Kidney (tissue), 14 donors: ENCODE measurements around the gene ZDHHC23. TPM values are rescaled to one million over a fixed set of nuclear protein-coding genes. Genes with fewer than 3 reads are reported as not detected.

Experiments used
- DNase-seq, 5 donors: peaks; one replicate each; pipeline ENCODE4 v3.0.0-alpha.2; 2013 to 2020
- FAIRE-seq: peaks from 2 replicates; lab custom pipeline; 2012; peaks lifted over from hg19 to GRCh38; lab: Jason Lieb, UNC
- H3K27ac ChIP-seq, 2 donors: one replicate each; pipeline ENCODE4 v1.7.0; 2013; ENCODE audit warnings: low read depth in 2 of 2, low read length in 2 of 2, inconsistent platforms in 1 of 2
- H3K27me3 ChIP-seq: one replicate; pipeline ENCODE4 v1.7.1; 2013; ENCODE audit warnings: low read length, inconsistent platforms; ENCODE audit not compliant: control insufficient read depth, insufficient read depth
- H3K36me3 ChIP-seq, 3 donors: one replicate each; pipeline versions ENCODE4 v1.7.0 to v1.7.1; 2013; ENCODE audit warnings: low read length in 3 of 3, control low read depth in 1 of 3, inconsistent platforms in 1 of 3; ENCODE audit not compliant: insufficient read depth in 3 of 3, control insufficient read depth in 2 of 3
- H3K4me1 ChIP-seq, 3 donors: one replicate each; pipeline versions ENCODE4 v1.7.0 to v1.7.1; 2013; ENCODE audit warnings: low read length in 3 of 3, inconsistent platforms in 1 of 3, low read depth in 1 of 3; ENCODE audit not compliant: control insufficient read depth in 2 of 3, insufficient read depth in 2 of 3
- H3K4me3 ChIP-seq, 3 donors: one replicate each; pipeline versions ENCODE4 v1.7.0 to v1.8.1; 2013; ENCODE audit warnings: low read length in 3 of 3, control low read depth in 1 of 3, inconsistent platforms in 1 of 3
- H3K9ac ChIP-seq, 3 donors: one replicate each; pipeline versions ENCODE4 v1.7.0 to v1.7.1; 2013; ENCODE audit warnings: low read length in 3 of 3, control low read depth in 1 of 3, inconsistent platforms in 1 of 3
- H3K9me3 ChIP-seq, 3 donors: one replicate each; pipeline versions ENCODE4 v1.7.0 to v1.7.1; 2013; ENCODE audit warnings: low read length in 3 of 3, control low read depth in 1 of 3, inconsistent platforms in 1 of 3; ENCODE audit not compliant: control insufficient read depth in 2 of 3, insufficient read depth in 1 of 3
- CTCF ChIP-seq: IDR thresholded peaks from 3 replicates; pipeline ENCODE4 v1.5.1; 2012; ENCODE audit warnings: mild to moderate bottlenecking, moderate library complexity, borderline replicate concordance; ENCODE audit not compliant: insufficient read depth; ENCODE audit errors: extremely low read depth
- intact Hi-C: fragments of 100-400 bp; cut with DNase I; formaldehyde crosslinking; loops from one replicate; pipeline ENCODE4 v1.11.1; 2022
- polyA plus RNA-seq: library from polyadenylated mRNA; stranded (reverse); fragments of 350-450 nt; fragmentation: Illumina TruSeq; extraction: RNeasy Lipid Tissue Mini Kit (QIAGEN cat#74804); gene quantifications from one replicate; pipeline ENCODE4 v1.2.3, GENCODE V29; 2014; ENCODE audit warnings: low read depth, low replicate concordance; ENCODE audit not compliant: insufficient read depth
- total RNA-seq: library from RNA; stranded (reverse); fragmentation: NEBNext Ultra II Directional; extraction: Animal tissue kit (Norgen Biotek cat#: 25700); gene quantifications from one replicate; pipeline ENCODE4 v1.2.1, GENCODE V29; 2021
- donor health status: control.
- donor health status: control.
- donor health status: control.
- donor health status: control.
- donor health status: control.
- donor health status: DM: yes; HTN: yes; CAD: no.
- donor health status: Normal renal cell carcinoma (clear cell type).

Gene ZDHHC23
- total and polyA plus RNA-seq, 2 donors from 2014 or later, result 4.8 to 20.1 TPM

DNA sequence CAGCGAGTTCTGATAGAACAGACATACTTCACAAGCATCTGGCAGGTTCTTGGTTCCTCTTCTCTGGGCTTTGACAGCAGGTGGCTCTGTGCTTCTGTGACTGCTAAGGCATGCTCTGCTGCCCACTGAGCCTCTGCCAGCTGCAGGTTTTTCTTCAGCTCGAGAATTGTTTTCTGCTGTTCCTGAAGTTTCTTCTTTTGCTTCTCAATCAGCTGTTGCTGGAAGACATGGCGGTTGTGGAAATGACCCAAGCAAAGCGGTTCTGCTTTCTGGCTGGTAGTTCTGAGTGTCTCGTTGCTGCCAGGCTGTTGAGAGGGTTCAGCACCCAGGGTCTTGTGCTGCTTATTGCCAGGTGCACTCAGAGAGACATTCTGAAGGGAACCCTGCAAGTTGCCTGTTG lies 57.7 kb downstream of the ZDHHC23 start:
- Histone ChIP-seq H3K4me3 (no peak overlapping the region), H3K4me1 (no peaks in the 10 kb centered on the region), H3K36me3 (peaks cover 4 to 16% (median 10%) of the 10 kb centered on the region in 3 donors), H3K9me3 (peaks cover 0 to 6% (median 0%) of the 10 kb centered on the region in 3 donors), H3K27ac (no peak overlapping the region), H3K9ac (no peak overlapping the region), H3K27me3 (no peaks in the 10 kb centered on the region)
- intact Hi-C loops, result no loop called here
- DNase-seq (no peak), FAIRE-seq (no peak)
- no peak for TF ChIP-seq CTCF

GRCh38 chr3:114011059-114011797 lies 63.4 kb downstream of the ZDHHC23 start:
- H3K9ac ChIP-seq, result no peak overlapping the region
- H3K36me3 ChIP-seq, result peaks cover 2 to 5% (median 2%) of the 10 kb centered on the region in 3 donors
- H3K4me1 ChIP-seq, result no peaks in the 10 kb centered on the region
- no peaks in the 10 kb centered on the region for H3K9me3 ChIP-seq
- no peak overlapping the region for H3K4me3 ChIP-seq
- intact Hi-C loops, result no loop called here
- no peak for TF ChIP-seq CTCF
- H3K27me3 ChIP-seq, result no peaks in the 10 kb centered on the region
- DNase-seq (no peak), FAIRE-seq (no peak)
- no peak overlapping the region for H3K27ac ChIP-seq

Other genes starting within 250 kb of the ZDHHC23 start
- gene NAA50, start 201.8 kb upstream of the ZDHHC23 start, total RNA-seq, result 101 TPM
- 45.4 TPM for gene NAA50, start 201.8 kb upstream of the ZDHHC23 start, polyA plus RNA-seq
- gene ATP6V1A, start 201.0 kb upstream of the ZDHHC23 start, total RNA-seq, result 172 TPM
- gene ATP6V1A, start 201.0 kb upstream of the ZDHHC23 start, polyA plus RNA-seq, result 87.1 TPM
- 21.0 TPM for gene GRAMD1C, start 109.2 kb upstream of the ZDHHC23 start, total RNA-seq
- 21.0 TPM for gene GRAMD1C, start 109.2 kb upstream of the ZDHHC23 start, polyA plus RNA-seq
- 11.7 TPM for gene CCDC191, start 108.5 kb downstream of the ZDHHC23 start, total RNA-seq
- 3.7 TPM for gene CCDC191, start 108.5 kb downstream of the ZDHHC23 start, polyA plus RNA-seq
- gene QTRT2, start 108.7 kb downstream of the ZDHHC23 start, total RNA-seq, result 26.1 TPM
- gene QTRT2, start 108.7 kb downstream of the ZDHHC23 start, polyA plus RNA-seq, result 4.7 TPM
- gene DRD3, start 231.0 kb downstream of the ZDHHC23 start, total RNA-seq, result not detected
- gene DRD3, start 231.0 kb downstream of the ZDHHC23 start, polyA plus RNA-seq, result not detected